Neuronal stem cell (in vitro differentiated cells): ENCODE measurements around the gene MUC4.

ENCODE experiments used
- DNase-seq: peaks from one replicate; pipeline ENCODE4 v3.0.0-alpha.2; 2013; ENCODE audit warnings: low spot score
- H2AFZ ChIP-seq: one replicate; pipeline ENCODE4 v1.6.1; 2013; ENCODE audit warnings: mild to moderate bottlenecking, low read length, inconsistent platforms
- H2AK5ac ChIP-seq: 2 replicates; pipeline ENCODE4 v1.6.1; 2013; ENCODE audit warnings: low read depth, mild to moderate bottlenecking, inconsistent platforms, low read length, moderate library complexity, mixed read lengths
- H2BK120ac ChIP-seq: 2 replicates; pipeline ENCODE4 v1.6.1; 2013; ENCODE audit warnings: low read depth, mild to moderate bottlenecking, inconsistent platforms, low read length, moderate library complexity, mixed read lengths
- H2BK12ac ChIP-seq: one replicate; pipeline ENCODE4 v1.6.1; 2013; ENCODE audit warnings: low read length, inconsistent platforms
- H2BK15ac ChIP-seq: 2 replicates; pipeline ENCODE4 v1.6.1; 2013; ENCODE audit warnings: mild to moderate bottlenecking, low read length, inconsistent platforms, mixed read lengths
- H2BK5ac ChIP-seq: one replicate; pipeline ENCODE4 v1.6.1; 2013; ENCODE audit warnings: inconsistent platforms, mild to moderate bottlenecking, low read length, moderate library complexity
- H3K14ac ChIP-seq: one replicate; pipeline ENCODE4 v1.6.1; 2013; ENCODE audit warnings: low read length, inconsistent platforms
- H3K18ac ChIP-seq: 2 replicates; pipeline ENCODE4 v1.6.1; 2013; ENCODE audit warnings: low read length, inconsistent platforms
- H3K23ac ChIP-seq: 2 replicates; pipeline ENCODE4 v1.6.1; 2013; ENCODE audit warnings: low read depth, mild to moderate bottlenecking, mixed read lengths, low read length, inconsistent platforms; ENCODE audit not compliant: poor library complexity
- H3K27ac ChIP-seq: replicated peaks from 3 replicates; pipeline ENCODE4 v1.5.1; 2013; ENCODE audit warnings: low read length, inconsistent platforms
- H3K27me3 ChIP-seq, 3 experiments: 2 replicates each; pipeline ENCODE4 v1.6.1; 2013; ENCODE audit warnings: low read length in 3 of 3, mild to moderate bottlenecking in 2 of 3, inconsistent platforms in 1 of 3, low read depth in 1 of 3, mixed read lengths in 1 of 3, moderate library complexity in 1 of 3; ENCODE audit not compliant: control insufficient read depth in 3 of 3, insufficient read depth in 3 of 3
- H3K36me3 ChIP-seq, 2 donors: replicated peaks in 1 of 2; 2 replicates each; pipeline ENCODE4 v1.6.1; 2013; ENCODE audit warnings: low read length in 2 of 2; ENCODE audit not compliant: control insufficient read depth in 2 of 2, insufficient read depth in 2 of 2
- H3K4ac ChIP-seq: 2 replicates; pipeline ENCODE4 v1.6.1; 2013; ENCODE audit warnings: inconsistent platforms, mild to moderate bottlenecking, low read length, moderate library complexity
- H3K4me1 ChIP-seq, 2 donors: 1 replicate in 1 of 2; 2 replicates in 1 of 2; pipeline ENCODE4 v1.6.1; 2013; ENCODE audit warnings: low read length in 2 of 2, low read depth in 1 of 2; ENCODE audit not compliant: control insufficient read depth in 2 of 2, insufficient read depth in 1 of 2
- H3K4me2 ChIP-seq: one replicate; pipeline ENCODE4 v1.6.1; 2013; ENCODE audit warnings: mild to moderate bottlenecking, low read length, inconsistent platforms; ENCODE audit not compliant: insufficient read depth, poor library complexity, severe bottlenecking
- H3K4me3 ChIP-seq, 2 donors: 2 replicates each; pipeline ENCODE4 v1.5.1; 2013; ENCODE audit warnings: low read length in 2 of 2, mild to moderate bottlenecking in 2 of 2, inconsistent platforms in 1 of 2, moderate library complexity in 1 of 2
- H3K79me1 ChIP-seq: one replicate; pipeline ENCODE4 v1.6.1; 2013; ENCODE audit warnings: low read depth, mild to moderate bottlenecking, inconsistent platforms, low read length, moderate library complexity
- H3K9ac ChIP-seq: one replicate; pipeline ENCODE4 v1.6.1; 2013; ENCODE audit warnings: mild to moderate bottlenecking, low read depth, low read length, inconsistent platforms; ENCODE audit not compliant: poor library complexity
- H3K9me3 ChIP-seq, 2 donors: replicated peaks in 1 of 2; 2 replicates each; pipeline versions ENCODE3 to v1.6.1; 2013; ENCODE audit warnings: low read length in 2 of 2, mild to moderate bottlenecking in 2 of 2, inconsistent platforms in 1 of 2, low read depth in 1 of 2, mixed read lengths in 1 of 2, moderate library complexity in 1 of 2; ENCODE audit not compliant: control insufficient read depth in 2 of 2, insufficient read depth in 1 of 2
- H4K8ac ChIP-seq: one replicate; pipeline ENCODE4 v1.6.1; 2013; ENCODE audit warnings: low read depth, mild to moderate bottlenecking, inconsistent platforms, low read length, moderate library complexity
- H4K91ac ChIP-seq: one replicate; pipeline ENCODE4 v1.6.1; 2013; ENCODE audit warnings: low read length, low read depth, mild to moderate bottlenecking, inconsistent platforms; ENCODE audit not compliant: poor library complexity
- WGBS, 2 donors: extraction: QIAGEN DNeasy Blood & Tissue Kit; methylation state at CpG; one replicate each; pipeline ENCODE4 v1.1.7; 2013; ENCODE audit warnings: missing lambda C conversion rate in 2 of 2, mixed read lengths in 1 of 2; ENCODE audit not compliant: insufficient read length in 2 of 2, insufficient replicate concordance in 1 of 2; ENCODE audit errors: extremely low coverage in 2 of 2; 5-methylcytosine and 5-hydroxymethylcytosine counted together

The MUC4 gene

DNA sequence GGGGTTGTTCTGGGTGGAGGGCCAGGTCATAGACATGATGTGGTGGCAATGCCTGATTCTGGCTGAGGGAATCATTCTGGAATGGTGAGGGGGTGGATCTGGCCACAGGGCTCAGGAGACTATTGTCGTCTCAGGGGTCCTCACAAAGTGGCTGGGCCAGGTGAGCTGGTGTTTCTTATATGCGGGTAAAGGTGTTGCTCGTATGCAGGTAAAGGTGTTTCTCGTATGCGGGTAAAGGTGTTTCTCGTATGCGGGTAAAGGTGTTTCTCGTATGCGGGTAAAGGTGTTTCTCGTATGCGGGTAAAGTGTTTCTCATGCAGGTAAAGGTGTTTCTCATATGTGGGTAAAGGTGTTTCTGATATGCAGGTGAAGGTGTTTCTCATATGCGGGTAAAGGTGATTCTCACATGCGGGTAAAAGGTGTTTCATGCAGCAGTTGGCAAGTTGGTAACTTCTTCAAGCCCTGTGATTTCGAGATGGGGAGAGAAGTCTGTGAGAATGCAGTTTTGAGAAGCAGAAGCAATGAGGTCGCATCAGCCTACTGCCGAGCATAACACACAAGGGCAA lies 10.5 kb upstream of the MUC4 start:
- H3K9me3 ChIP-seq = no peaks in the 10 kb centered on the region
- H3K18ac ChIP-seq = no peak overlapping the region
- no peak for DNase-seq
- peaks cover 0 to 36% (median 0%) of the 10 kb centered on the region in 3 experiments for H3K27me3 ChIP-seq
- H3K14ac ChIP-seq = no peak overlapping the region
- H3K79me1 ChIP-seq = no peaks in the 10 kb centered on the region
- H2BK15ac ChIP-seq = no peak overlapping the region
- H3K4ac ChIP-seq = no peak overlapping the region
- no peak overlapping the region for H3K9ac ChIP-seq
- H3K36me3 ChIP-seq = no peaks in the 10 kb centered on the region
- H2BK120ac ChIP-seq = no peak overlapping the region
- WGBS, 2 donors = no CpG with 5 or more reads among the region's 16 CpGs
- H3K4me2 ChIP-seq = no peak overlapping the region
- no peak overlapping the region for H2AK5ac ChIP-seq
- no peak overlapping the region for H3K27ac ChIP-seq
- H3K23ac ChIP-seq = no peak overlapping the region
- no peak overlapping the region for H2BK12ac ChIP-seq
- no peak overlapping the region for H3K4me3 ChIP-seq
- H2BK5ac ChIP-seq = no peak overlapping the region
- H2AFZ ChIP-seq = no peak overlapping the region
- no peaks in the 10 kb centered on the region for H3K4me1 ChIP-seq
- H4K8ac ChIP-seq = no peak overlapping the region
- no peak overlapping the region for H4K91ac ChIP-seq

DNA sequence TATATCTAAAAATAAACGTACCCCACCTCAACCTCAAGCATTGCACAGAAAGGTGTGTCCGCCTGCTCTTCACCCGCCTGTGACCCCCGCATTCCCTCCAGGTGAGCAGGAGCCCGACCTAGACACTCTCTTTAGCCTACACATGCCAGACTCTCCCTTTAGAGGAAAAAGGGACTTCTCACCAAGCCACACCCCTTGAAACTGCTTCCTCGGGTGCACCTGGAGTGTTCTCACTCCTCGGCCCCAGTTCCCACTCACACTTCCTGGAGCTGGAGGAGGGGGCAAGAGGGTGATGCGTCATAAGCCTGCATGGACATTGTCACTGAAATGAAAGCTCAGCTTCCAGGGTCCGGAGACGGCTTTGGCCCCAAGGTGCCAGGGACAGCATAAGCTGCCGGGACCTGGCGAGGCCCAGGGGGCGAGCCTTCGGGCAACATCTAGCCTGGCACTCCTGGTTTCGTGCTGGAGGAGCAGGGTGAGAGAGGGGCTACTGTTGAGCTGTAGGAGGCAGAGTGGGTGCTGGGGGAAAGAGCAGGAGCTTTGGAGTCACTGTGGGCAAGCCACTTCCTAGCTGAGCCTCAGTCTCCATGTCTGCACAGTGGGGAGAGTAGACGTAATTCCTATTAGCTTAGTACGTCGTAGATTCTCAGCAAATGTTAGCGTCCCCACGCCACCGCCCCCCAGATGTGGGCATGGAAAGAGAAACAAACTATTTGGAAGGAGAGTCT lies 9.8 kb upstream of the MUC4 start:
- no peaks in the 10 kb centered on the region for H3K79me1 ChIP-seq
- H4K8ac ChIP-seq = no peak overlapping the region
- peak overlapping the region; percentile 11 for H2AK5ac ChIP-seq
- no peak overlapping the region for H3K4ac ChIP-seq
- no peak overlapping the region for H2BK12ac ChIP-seq
- no peak overlapping the region for H3K4me2 ChIP-seq
- H3K9me3 ChIP-seq = no peaks in the 10 kb centered on the region
- peak overlapping the region; percentile 9 for H3K14ac ChIP-seq
- H3K4me1 ChIP-seq = no peaks in the 10 kb centered on the region
- H2BK120ac ChIP-seq = no peak overlapping the region
- H2BK5ac ChIP-seq = no peak overlapping the region
- DNase-seq = no peak
- H3K18ac ChIP-seq = peak overlapping the region; percentile 66
- H2BK15ac ChIP-seq = no peak overlapping the region
- peaks cover 0 to 36% (median 0%) of the 10 kb centered on the region in 3 experiments for H3K27me3 ChIP-seq
- no peak overlapping the region for H3K27ac ChIP-seq
- H3K4me3 ChIP-seq = no peak overlapping the region
- H2AFZ ChIP-seq = no peak overlapping the region
- H4K91ac ChIP-seq = no peak overlapping the region
- H3K9ac ChIP-seq = no peak overlapping the region
- no peak overlapping the region for H3K23ac ChIP-seq
- WGBS, 2 donors = no CpG with 5 or more reads among the region's 21 CpGs
- H3K36me3 ChIP-seq = no peaks in the 10 kb centered on the region

DNA sequence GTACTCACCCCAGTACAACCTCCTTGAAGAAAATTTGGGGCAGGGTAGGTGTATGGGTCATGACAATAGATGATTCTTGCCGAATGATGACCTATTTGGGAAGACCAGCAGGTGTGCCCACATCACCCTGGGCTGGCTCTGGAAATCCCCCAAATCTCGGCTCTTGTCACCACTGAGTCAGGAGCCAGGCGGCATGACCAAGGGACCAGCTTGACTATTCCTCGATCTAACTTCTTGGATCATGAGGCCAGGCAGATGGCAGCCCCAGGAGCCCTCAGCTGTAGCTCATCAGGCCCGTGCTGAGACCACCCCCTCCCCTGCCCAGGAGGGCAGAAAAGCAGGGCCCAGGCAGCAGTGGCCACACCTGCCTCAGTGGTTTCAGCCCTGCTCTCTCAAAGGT lies 9.2 kb upstream of the MUC4 start:
- no peak overlapping the region for H2BK15ac ChIP-seq
- DNase-seq = no peak
- no peak overlapping the region for H2BK120ac ChIP-seq
- no peak overlapping the region for H3K18ac ChIP-seq
- H2BK12ac ChIP-seq = no peak overlapping the region
- no peak overlapping the region for H3K4me2 ChIP-seq
- no peak overlapping the region for H3K23ac ChIP-seq
- no CpG with 5 or more reads among the region's 5 CpGs for WGBS, 2 donors
- no peak overlapping the region for H2AFZ ChIP-seq
- no peak overlapping the region for H3K9ac ChIP-seq
- H4K8ac ChIP-seq = no peak overlapping the region
- no peaks in the 10 kb centered on the region for H3K36me3 ChIP-seq
- peaks cover 0 to 35% (median 0%) of the 10 kb centered on the region in 3 experiments for H3K27me3 ChIP-seq
- no peak overlapping the region for H3K14ac ChIP-seq
- H2AK5ac ChIP-seq = no peak overlapping the region
- no peaks in the 10 kb centered on the region for H3K79me1 ChIP-seq
- no peak overlapping the region for H2BK5ac ChIP-seq
- no peak overlapping the region for H3K4ac ChIP-seq
- H3K9me3 ChIP-seq = no peaks in the 10 kb centered on the region
- H3K4me3 ChIP-seq = no peak overlapping the region
- H3K4me1 ChIP-seq = no peaks in the 10 kb centered on the region
- H4K91ac ChIP-seq = no peak overlapping the region
- no peak overlapping the region for H3K27ac ChIP-seq

DNA sequence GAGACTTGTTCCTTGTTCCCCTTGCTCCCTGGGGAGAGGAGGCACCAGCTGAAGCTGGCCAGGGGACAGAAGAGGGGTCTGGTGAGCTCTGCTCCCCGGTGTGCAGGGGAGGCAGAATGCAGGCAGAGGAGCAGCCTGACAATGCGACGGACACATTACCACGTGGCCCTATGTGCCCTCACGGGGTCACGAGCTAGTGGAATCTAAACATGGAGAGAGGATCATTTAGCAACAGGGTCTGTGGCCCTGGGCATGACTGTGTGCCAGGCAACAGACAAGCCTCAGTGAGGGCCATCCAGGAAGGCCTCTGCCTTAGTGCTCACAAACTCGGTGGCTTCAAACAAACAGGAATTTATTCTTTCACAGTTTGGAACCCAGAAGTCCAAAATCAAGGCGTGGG lies 8.5 kb upstream of the MUC4 start:
- H3K23ac ChIP-seq = no peak overlapping the region
- no peak overlapping the region for H3K4ac ChIP-seq
- no peak overlapping the region for H2AFZ ChIP-seq
- H2BK12ac ChIP-seq = no peak overlapping the region
- no peak for DNase-seq
- H2AK5ac ChIP-seq = no peak overlapping the region
- H3K36me3 ChIP-seq = no peaks in the 10 kb centered on the region
- H3K9me3 ChIP-seq = no peaks in the 10 kb centered on the region
- H2BK15ac ChIP-seq = no peak overlapping the region
- H3K79me1 ChIP-seq = no peaks in the 10 kb centered on the region
- H3K14ac ChIP-seq = no peak overlapping the region
- no peak overlapping the region for H3K18ac ChIP-seq
- no peak overlapping the region for H3K4me3 ChIP-seq
- no peak overlapping the region for H4K8ac ChIP-seq
- H3K27me3 ChIP-seq = peaks cover 0 to 32% (median 0%) of the 10 kb centered on the region in 3 experiments
- WGBS, 2 donors = no CpG with 5 or more reads among the region's 8 CpGs
- no peaks in the 10 kb centered on the region for H3K4me1 ChIP-seq
- no peak overlapping the region for H3K27ac ChIP-seq
- no peak overlapping the region for H2BK5ac ChIP-seq
- H3K9ac ChIP-seq = no peak overlapping the region
- no peak overlapping the region for H4K91ac ChIP-seq
- no peak overlapping the region for H3K4me2 ChIP-seq
- no peak overlapping the region for H2BK120ac ChIP-seq
